Activated CD8-positive, alpha-beta memory T cell treated with anti-CD3 and anti-CD28 coated beads, Interleukin-2, amount 10 ng/mL, durations not matched to agents 7 days and 5 days (primary cell): ENCODE results near the gene PPP2CA. TPM values are rescaled to one million over a fixed set of nuclear protein-coding genes. Genes with fewer than 3 reads are reported as not detected.

ENCODE experiments used
- ATAC-seq: fragments of 150-1000 bp; cut with Tn5 transposase; one replicate; pipeline ENCODE4 v1.10.0; 2021; ENCODE audit warnings: moderate library complexity
- CTCF ChIA-PET: fragments of 350-600 bp; sonication (Branson Sonifier 250); formaldehyde crosslinking; loops from one replicate; lab custom pipeline; 2021; ENCODE audit warnings: antibody characterized with exemption; lab: Charles Lee
- DNase-seq: peaks from one replicate; pipeline ENCODE4 v3.0.0-alpha.2; 2020
- H3K27ac Mint-ChIP-seq: one replicate; pipeline ENCODE4 v1.8.0; 2021; ENCODE audit warnings: mild to moderate bottlenecking, mixed read lengths
- H3K27me3 Mint-ChIP-seq: one replicate; pipeline ENCODE4 v1.8.0; 2021; ENCODE audit warnings: mixed read lengths
- H3K36me3 Mint-ChIP-seq: one replicate; pipeline ENCODE4 v1.8.0; 2021; ENCODE audit warnings: mild to moderate bottlenecking, mixed read lengths
- H3K4me1 Mint-ChIP-seq: one replicate; pipeline ENCODE4 v1.8.0; 2021; ENCODE audit warnings: mixed read lengths
- H3K4me3 Mint-ChIP-seq: one replicate; pipeline ENCODE4 v1.8.0; 2021; ENCODE audit warnings: mild to moderate bottlenecking, moderate library complexity, mixed read lengths
- H3K9me3 Mint-ChIP-seq: one replicate; pipeline ENCODE4 v1.8.0; 2022; ENCODE audit warnings: low read depth, mixed read lengths
- microRNA-seq: library from miRNA; unstranded; fragments of <30 nt; microRNA quantifications from one replicate; pipeline ENCODE4 v1.2.0, GENCODE V29; 2022
- total RNA-seq, 2 experiments: library from RNA; stranded (reverse); gene quantifications; one replicate each; pipeline ENCODE4 v1.2.3, GENCODE V29; 2021

Gene PPP2CA
- total RNA-seq, 2 experiments from 2014 or later = 123 to 194 TPM

- DNase-seq (no peak), ATAC-seq (no peak)
- CTCF ChIA-PET = interaction anchor here (0.8 to 24.2 kb wide), 15 partner anchors 7 to 440 kb away, joined by 3 to 430 read pairs (median 4); no protein-coding TSS in a partner anchor
- no peaks in the 10 kb centered on the region for H3K9me3 Mint-ChIP-seq
- no peaks in the 10 kb centered on the region for H3K27me3 Mint-ChIP-seq
- H3K4me1 Mint-ChIP-seq = peaks cover 10% of the 10 kb centered on the region
- peaks cover 23% of the 10 kb centered on the region for H3K36me3 Mint-ChIP-seq
- no peak overlapping the region for H3K4me3 Mint-ChIP-seq
- no peak overlapping the region for H3K27ac Mint-ChIP-seq
Observed at GRCh38 chr5:134146651-134147518, 79.0 kb downstream of the PPP2CA start.

- DNase-seq (peak; percentile 84), ATAC-seq (peak; percentile 84)
- peaks cover 7% of the 10 kb centered on the region for H3K4me1 Mint-ChIP-seq
- H3K27me3 Mint-ChIP-seq = no peaks in the 10 kb centered on the region
- H3K9me3 Mint-ChIP-seq = no peaks in the 10 kb centered on the region
- no peak overlapping the region for H3K27ac Mint-ChIP-seq
- CTCF ChIA-PET = interaction anchor here (0.7 to 24.2 kb wide), 16 partner anchors 7 to 441 kb away, joined by 3 to 430 read pairs (median 5); partner anchors contain the start of gene TCF7
- no peak overlapping the region for H3K4me3 Mint-ChIP-seq
- H3K36me3 Mint-ChIP-seq = peaks cover 21% of the 10 kb centered on the region
Observed at GRCh38 chr5:134145779-134146581, 79.9 kb downstream of the PPP2CA start.

GRCh38 chr5:134145041-134145757, 80.7 kb downstream of the PPP2CA start:
- no peak for DNase-seq
- Mint-ChIP-seq H3K9me3 (no peaks in the 10 kb centered on the region), H3K4me1 (peaks cover 5% of the 10 kb centered on the region), H3K4me3 (no peak overlapping the region), H3K36me3 (peaks cover 17% of the 10 kb centered on the region), H3K27ac (no peak overlapping the region), H3K27me3 (no peaks in the 10 kb centered on the region)
- CTCF ChIA-PET = interaction anchor here (0.7 to 24.2 kb wide), 9 partner anchors 9 to 195 kb away, joined by 3 to 430 read pairs (median 6); partner anchors contain the start of gene TCF7
- ATAC-seq = no peak

Small RNAs within 50 kb of the gene (microRNA-seq; reads per million reads assigned to microRNA genes)
- gene MIR3661 = 2.1 reads per million

Other genes with a start within 250 kb of the PPP2CA start
- 100 to 1,000 TPM; 204 to 258 TPM for gene VDAC1, start 221.1 kb downstream of the PPP2CA start, total RNA-seq
- gene TCF7, start 111.4 kb downstream of the PPP2CA start, total RNA-seq = 1 to 10 TPM; 7.0 to 7.9 TPM
- gene SKP1, start 49.1 kb downstream of the PPP2CA start, total RNA-seq = 100 to 1,000 TPM; 172 to 189 TPM
- gene CDKL3, start 141.1 kb upstream of the PPP2CA start, total RNA-seq = 1 to 10 TPM; 1.9 to 2.9 TPM
- gene UBE2B, start 145.5 kb upstream of the PPP2CA start, total RNA-seq = 10 to 100 TPM; 74.6 to 84.8 TPM
- 10 to 100 TPM; 28.0 to 33.8 TPM for gene CDKN2AIPNL, start 185.8 kb upstream of the PPP2CA start, total RNA-seq